GM18507 (cell line): ENCODE results near the gene PPP1R9A.

Experiments
- DNase-seq: peaks from one replicate; pipeline ENCODE4 v3.0.0; 2011; ENCODE audit warnings: low read depth; ENCODE audit not compliant: insufficient read length; ENCODE audit errors: extremely low spot score
- FAIRE-seq: peaks from 2 replicates; lab custom pipeline; 2011; peaks lifted over from hg19 to GRCh38; lab: Jason Lieb, UNC

The PPP1R9A gene

GRCh38 chr7:95323410-95324129 is 416.2 kb downstream of the PPP1R9A start:
- no peak for DNase-seq
- no peak for FAIRE-seq

DNA sequence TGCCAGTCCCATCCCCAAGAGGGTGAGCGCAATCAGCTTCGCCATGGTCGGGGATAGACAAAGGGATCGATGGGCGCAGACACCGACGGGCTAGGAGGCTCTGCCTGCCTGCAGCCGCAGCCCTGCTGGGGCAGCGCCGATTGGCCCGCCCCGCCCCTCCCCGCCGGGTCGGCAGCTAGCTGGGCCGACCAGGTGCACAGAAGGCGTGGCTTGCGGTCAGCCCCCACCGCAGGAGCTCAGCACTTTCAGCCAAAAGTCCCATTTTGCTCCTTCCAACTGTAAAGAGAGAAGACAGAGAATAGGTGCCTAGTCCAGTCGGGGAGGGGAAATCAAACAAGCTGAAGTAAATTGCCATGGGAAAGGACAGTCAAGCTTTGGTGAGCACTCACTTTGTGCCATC is 417.0 kb downstream of the PPP1R9A start, which contains the start of gene PON1:
Gene PON1, minus strand, starts transcription at position 102 of the 400 bp plus-strand sequence. Its CDS starts 57 bp downstream, at position 45.
- no peak for DNase-seq
- no peak for FAIRE-seq

GRCh38 chr7:95327356-95327755 is 420.0 kb downstream of the PPP1R9A start:
- FAIRE-seq (no peak), DNase-seq (no peak)

DNA sequence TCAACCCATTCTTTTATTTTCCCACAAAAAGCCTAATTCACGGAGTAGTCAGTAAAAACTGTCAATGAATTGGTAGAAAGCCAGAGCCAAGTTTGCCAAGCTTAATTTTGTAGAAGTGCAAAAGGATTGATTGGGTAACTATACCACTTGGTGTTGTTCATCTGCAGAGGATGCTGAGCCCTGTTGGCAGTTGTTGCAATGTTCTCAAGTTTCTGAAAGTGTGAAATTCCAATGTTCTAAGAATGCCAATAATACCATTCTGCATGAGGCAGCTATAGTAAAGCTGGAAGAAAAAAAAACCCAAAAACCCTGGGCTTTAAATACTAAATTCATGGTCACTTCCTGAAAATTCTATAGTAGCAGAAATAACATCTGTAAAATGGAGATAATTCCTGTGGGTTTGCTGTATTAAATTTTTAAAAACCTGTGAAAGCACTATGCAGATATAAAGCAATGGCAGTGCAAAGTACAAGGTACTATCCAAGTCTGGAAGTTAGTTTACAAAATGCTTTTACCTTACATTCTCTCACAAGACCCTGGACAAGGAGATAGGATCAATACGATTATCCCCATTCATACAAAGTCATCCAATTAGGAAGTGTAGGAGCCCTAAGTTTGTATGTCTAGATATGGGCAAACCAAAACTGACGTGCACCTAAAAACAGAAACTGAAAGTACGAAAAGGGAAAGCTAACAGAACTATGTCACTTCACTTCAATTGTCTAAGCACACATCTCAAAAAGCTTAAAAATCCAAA is 423.0 kb downstream of the PPP1R9A start:
- FAIRE-seq = peak; percentile 86
- no peak for DNase-seq

DNA sequence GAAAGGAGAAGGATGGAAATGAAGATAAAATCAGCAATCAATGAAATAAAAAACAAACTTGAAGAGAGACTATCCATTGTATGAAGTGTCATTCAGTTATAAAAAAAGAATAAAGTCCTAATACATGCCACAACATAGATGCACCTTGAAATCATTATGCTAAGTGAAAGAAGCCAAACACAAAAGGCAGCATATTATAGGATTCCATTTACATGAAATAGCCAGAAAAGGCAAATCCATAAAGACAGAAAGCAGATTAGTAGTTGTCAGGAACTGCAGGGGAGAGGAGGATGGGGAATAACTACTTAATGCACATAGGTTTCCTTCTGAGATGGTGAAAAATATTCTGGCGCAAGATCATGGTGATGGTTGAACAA is 423.6 kb downstream of the PPP1R9A start:
- no peak for FAIRE-seq

GRCh38 chr7:95334447-95334846 is 427.1 kb downstream of the PPP1R9A start:
- FAIRE-seq (no peak), DNase-seq (no peak)

More for the DNA sequence above, 423.6 kb downstream of the PPP1R9A start:
- no peak for DNase-seq

- FAIRE-seq = no peak
These were observed 427.7 kb downstream of the PPP1R9A start for GRCh38 chr7:95335093-95335492.

GRCh38 chr7:95338832-95339231 is 431.4 kb downstream of the PPP1R9A start:
- no peak for DNase-seq
- FAIRE-seq = no peak

More at GRCh38 chr7:95335093-95335492, 427.7 kb downstream of the PPP1R9A start:
- DNase-seq = no peak

DNA sequence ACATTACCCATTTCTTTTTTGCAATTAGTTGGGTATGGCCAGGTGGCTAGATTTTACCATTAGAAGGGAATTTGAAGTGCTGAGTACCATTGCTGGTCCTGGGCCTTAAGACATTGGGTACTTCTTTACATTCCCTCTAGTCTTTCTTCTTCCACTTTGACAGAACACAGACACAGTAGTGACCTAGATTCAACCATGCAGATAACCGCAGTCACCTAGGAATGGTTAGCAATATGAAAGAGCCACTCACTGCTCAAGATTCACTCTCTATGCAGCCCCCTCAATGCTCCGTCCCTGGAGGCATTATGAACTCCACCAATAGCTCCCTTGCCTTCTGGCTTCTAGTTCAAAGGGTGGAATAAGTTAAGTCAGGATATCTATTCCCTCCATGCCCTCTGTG is 433.1 kb downstream of the PPP1R9A start:
- FAIRE-seq = no peak
- DNase-seq = no peak

GRCh38 chr7:95342029-95342428 is 434.6 kb downstream of the PPP1R9A start:
- no peak for FAIRE-seq
- no peak for DNase-seq

GRCh38 chr7:95342642-95343307 is 435.4 kb downstream of the PPP1R9A start:
- no peak for FAIRE-seq
- DNase-seq = no peak
